ENCODE data around the gene CCDC170.
"Not testable (repeated sequence)": the region's sequence is repeated elsewhere in the genome, so short reads cannot be mapped to it uniquely, and the experiment has no call there.

The CCDC170 gene

DNA sequence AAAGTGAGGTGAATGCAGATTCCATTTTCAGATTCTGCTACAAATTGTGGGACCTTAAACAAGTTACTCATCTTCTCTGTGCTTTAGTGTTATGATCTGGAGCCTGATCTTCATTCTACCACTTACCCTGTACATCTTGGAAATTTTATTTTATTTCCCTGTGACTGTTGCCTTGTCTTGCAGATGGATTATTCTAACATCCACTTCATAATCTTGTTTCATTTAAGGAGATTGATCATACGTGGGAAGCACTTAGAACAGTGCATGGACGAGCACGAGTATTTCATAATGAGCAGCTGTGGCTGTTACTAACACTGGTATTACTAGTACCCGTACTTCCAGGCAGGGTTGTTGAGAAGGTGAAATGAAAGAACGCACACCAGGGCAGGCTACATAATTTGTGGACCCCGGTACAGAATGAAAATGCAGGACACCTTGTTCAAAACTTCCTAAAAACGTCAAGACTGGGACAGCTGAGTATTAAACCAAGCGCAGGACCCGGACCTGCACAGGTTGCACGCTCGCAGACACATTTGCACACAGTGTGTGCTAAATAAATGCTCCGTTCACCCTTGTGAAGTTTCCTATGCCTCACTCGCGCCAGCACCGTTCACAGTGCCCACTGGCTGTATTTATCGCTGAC lies 535 bp upstream of the CCDC170 start:
- no peak for DNase-seq (ENCODE audit: low read depth)
- peak overlapping the region; percentile 69 for H3K4me3 ChIP-seq (ENCODE audit: low read depth, low read length)

DNA sequence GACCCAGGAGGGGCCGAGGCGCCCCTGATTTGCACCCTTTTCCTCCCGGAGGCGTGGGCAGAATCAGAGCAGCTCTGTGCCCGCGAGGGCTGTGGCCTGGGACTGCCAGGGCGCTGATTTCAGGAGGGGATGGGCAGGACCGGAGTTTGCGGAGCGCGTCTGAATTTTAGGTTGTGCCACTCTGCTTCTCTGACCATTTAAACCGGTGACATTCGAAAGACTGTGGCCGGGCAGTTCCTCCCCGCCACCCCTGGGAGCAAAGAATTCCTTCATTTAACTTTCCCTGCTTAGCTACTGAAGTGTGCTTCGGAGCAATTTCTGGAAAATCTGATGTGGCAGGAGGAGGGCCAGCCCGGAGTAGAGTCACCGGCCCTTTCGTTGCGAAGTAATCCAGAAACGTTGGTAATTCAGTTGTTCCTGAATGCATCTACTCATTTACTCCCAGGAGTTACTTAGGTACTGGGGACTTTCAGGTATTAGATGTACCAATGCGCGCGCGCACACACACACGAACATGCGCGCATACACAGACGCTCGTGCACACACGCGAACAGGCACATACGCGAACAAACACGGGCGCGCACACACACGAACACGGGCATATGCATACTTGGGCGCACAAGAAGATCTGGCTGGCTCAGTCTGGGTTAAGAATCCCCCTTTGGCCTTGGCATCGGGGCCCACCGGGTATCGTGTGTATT lies 568 bp downstream of the CCDC170 start:
- DNase-seq (ENCODE audit: low read depth): no peak
- peak overlapping the region; percentile 69 for H3K4me3 ChIP-seq (ENCODE audit: low read depth, low read length)

DNA sequence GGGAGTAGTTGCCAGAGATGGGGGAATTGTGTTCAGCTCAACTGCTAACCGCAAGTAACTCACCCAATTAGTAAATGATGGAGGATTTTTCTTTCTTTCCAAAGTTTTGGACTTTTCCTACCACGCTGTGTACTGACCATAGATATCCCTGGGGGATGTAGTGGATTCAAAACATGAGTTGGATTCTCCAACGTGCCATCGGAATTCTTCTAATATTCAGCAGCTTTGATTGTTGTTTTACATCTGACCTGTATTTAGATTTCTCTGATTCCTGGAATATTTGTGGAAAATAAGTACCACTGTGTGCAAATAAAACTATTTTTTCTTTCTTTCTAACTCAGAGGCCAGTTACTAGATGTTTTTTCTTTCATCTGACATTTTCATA lies 1.1 kb downstream of the CCDC170 start:
- peak overlapping the region; percentile 69 for H3K4me3 ChIP-seq (ENCODE audit: low read depth, low read length)
- no peak for DNase-seq (ENCODE audit: low read depth)

DNA sequence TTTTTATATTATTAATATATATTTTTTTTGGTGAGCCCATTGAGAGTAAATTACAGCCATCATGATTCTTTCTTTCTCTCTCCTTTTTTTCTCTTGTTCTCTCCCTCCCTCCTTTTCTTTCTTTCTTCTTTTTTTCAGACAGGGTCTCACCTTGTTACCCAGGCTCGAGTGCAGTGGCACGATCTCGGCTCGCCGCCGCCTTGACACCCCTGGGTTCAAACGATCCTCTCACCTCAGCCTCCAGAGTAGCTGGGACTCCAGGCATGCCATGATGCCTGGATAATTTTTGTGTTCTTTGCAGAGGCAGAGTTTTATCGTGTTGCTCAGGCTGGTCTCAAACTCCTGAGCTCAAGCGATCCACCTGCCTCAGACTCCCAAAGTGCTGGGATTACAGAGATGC lies 1.6 kb downstream of the CCDC170 start:
- H3K4me3 ChIP-seq (ENCODE audit: low read depth, low read length): no peak overlapping the region
- no peak for DNase-seq (ENCODE audit: low read depth)

DNA sequence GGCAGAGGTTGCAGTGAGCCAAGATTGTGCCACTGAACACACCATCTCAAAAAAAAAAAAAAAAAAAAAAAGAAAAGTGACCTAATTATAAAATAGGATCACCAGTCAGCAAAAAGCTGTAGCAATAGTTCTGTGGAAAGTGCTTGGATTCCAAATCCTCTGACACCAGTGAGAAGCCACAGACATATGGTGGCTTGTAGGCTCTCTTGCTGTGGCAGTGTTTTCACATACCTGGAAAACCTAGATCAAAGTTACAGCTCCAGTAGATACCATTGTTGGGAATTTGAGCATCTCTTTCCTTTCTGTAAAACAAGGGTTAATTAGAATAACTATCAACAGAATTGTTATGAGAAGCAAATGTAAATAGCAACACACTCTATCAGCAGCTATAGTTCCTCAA lies 4.1 kb downstream of the CCDC170 start:
- no peak for DNase-seq (ENCODE audit: low read depth)

DNA sequence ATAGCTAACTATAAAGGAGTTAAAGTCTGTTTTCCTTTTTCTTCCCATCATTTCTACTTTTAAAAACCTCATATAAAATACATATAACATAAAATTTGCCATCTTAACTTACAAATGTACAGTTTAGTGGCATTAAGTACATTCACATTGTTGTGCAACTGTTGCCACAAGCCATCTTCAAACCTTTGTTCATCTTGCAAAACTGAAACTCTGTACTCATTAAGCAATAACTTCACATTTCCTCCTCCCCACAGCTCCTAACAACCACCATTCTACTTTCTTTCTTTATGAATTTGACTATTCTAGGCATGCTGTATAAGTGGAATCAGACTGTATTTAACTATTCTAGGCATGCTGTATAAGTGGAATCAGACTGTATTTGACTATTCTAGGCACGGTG lies 4.5 kb downstream of the CCDC170 start:
- no peak for DNase-seq (ENCODE audit: low read depth)
- no peak overlapping the region for H3K4me3 ChIP-seq (ENCODE audit: low read depth, low read length)

More for the DNA sequence above, 4.1 kb downstream of the CCDC170 start:
- no peak overlapping the region for H3K4me3 ChIP-seq (ENCODE audit: low read depth, low read length)

DNA sequence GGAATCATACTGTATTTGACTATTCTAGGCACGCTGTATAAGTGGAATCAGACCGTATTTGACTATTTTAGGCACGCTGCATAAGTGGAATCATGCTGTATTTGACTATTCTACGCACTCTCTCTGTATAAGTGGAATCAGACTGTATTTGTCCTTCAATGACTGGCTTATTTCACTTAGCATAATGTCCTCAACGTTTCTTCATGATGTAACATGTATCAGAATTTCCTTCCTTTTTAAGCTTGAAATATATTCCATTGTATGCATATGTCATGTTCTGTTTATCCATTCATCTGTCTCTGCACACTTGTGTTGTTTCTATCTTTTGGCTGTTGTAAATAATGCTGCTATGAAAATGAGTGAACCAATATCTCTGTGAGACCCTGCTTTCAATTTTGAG lies 5.7 kb downstream of the CCDC170 start:
- H3K4me3 ChIP-seq (ENCODE audit: low read depth, low read length): no peak overlapping the region
- DNase-seq (ENCODE audit: low read depth): no peak

DNA sequence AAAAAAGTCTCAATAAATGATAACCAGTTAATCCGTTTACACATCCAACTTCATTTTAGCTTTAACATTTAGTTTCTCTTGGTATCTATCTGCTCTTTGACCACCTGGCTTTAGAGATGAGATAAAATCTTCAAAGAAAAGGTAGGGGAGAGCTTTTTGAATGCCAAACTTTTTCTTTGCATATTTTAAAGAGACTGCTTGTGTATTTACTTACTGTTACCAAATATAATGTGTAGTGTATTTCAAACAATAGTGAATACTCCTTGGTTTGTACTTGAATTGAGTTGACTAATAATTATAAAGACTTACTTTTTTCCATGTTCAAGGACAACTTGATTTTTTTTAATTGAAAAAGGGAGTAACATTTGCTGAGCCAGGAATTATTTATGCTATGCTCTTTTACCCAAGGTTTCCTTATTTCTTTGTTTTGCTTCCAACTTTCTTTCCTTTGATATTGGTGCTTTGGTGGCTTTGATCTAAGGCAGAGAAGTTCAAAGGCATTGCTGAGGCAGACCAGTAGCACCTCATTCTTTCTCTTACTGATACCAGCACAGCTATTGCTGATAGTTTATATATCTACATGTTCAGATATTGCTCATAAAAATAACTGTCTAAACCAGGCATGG lies 7.8 kb downstream of the CCDC170 start:
- no peak overlapping the region for H3K4me3 ChIP-seq (ENCODE audit: low read depth, low read length)
- DNase-seq (ENCODE audit: low read depth): no peak

DNA sequence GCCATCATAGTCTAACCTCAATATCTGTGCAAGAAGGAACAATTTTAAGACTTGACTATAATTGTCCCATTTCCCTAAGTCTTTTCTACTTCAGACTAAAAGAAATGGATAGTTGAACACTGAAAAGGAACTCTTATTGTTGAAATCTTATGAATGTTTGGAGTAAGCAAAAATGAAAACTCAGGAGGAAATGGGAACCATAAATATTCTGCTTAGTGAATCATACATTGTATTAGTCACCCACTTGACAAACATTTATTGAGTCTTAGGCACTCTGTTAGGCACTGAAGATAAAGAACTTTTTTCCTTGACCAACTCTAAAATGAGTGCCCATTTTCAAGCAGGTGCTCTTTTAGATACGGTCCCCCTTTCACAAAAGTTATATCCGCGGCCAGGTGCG lies 8.7 kb downstream of the CCDC170 start:
- DNase-seq (ENCODE audit: low read depth): no peak
- H3K4me3 ChIP-seq (ENCODE audit: low read depth, low read length): no peak overlapping the region

DNA sequence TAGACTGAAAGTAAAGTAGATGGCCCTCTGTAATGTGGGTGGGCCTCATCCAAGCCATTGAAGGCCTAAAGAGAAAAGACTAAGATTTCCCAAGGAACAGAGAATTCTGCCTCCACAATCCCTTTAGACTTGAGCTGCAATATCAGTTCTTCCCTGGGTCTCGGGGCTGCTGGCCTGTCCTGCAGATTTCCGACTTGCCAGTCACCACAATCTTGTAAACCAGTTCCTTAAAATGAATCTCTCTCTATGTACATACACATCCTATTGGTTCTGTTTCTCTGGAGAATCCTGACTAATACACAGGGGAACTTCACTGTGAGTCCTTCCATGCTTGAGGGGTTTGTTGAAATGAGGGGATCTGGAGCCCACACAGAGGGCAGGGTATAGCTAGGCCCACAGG lies 12.9 kb downstream of the CCDC170 start:
- no peak overlapping the region for H3K4me3 ChIP-seq (ENCODE audit: low read depth, low read length)
- DNase-seq (ENCODE audit: low read depth): no peak

DNA sequence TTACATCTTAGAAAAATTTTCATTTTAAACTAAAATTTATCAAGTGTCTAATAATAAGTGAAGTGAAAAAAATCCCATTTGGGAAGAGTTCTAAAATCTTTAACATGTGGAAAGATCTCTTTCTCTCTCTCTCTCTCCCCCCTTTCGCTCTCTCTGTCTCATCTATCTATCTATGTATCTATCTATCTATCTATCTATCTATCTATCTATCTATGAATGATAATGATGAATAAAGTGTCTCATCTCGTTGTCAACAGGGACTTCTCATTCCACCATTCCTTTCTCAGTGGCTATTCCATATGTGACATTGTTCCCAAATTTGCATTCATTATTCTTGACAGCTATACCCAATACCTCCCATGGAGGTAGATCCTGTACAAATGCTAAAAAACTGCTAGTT lies 15.2 kb downstream of the CCDC170 start:
- no peak for DNase-seq (ENCODE audit: low read depth)
- H3K4me3 ChIP-seq (ENCODE audit: low read depth, low read length): no peak overlapping the region

DNA sequence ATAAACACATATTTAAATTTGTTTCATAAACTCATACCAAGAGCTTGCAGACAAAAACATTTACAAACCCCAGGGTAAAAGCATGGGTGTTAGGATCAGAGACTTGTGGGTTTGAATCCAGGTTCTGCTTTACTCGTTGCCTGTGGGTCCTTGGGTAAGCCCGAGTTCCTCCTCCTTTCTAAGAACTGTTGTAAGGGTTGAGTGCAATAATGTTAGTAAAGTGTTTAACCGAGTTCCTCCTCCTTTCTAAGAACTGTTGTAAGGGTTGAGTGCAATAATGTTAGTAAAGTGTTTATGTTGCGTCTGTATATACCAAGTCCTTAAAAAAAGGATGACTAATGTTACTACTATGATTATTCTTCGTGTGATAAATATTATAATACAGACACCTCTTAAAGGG lies 18.7 kb downstream of the CCDC170 start:
- no peak overlapping the region for H3K4me3 ChIP-seq (ENCODE audit: low read depth, low read length)
- DNase-seq (ENCODE audit: low read depth): no peak

DNA sequence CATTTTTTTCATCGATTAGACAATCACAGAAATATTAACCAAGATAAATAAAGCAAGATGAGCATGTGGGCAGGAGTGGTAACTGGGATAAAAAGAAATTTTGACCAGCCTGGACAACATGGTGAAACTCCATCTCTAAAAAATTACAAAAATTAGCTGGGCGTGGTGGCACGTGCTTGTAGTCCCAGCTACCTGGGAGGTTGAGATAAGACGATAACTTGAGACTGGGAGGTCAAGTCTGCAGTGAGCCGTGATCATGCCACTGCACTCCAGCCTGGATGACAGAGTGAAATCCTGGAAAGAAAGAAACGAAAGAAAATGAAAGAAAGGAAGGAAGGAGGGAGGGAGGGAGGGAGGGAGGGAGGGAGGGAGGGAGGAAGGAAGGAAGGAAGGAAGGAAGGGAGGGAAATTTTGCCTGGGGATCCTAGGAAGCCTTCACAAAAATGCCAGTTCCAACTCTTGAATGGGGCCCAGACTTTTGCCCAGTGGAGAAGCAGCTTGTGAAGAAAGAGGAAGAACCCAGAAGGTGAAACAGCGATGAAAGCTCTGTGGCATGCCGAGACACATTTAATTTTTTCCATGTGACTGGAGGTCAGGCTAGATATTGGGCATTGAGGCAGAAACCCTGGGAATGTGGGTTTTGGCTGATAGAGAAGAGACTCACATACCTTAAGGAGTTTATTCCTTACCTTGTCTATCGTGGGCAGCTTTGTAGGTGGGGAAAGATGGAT lies 20.3 kb downstream of the CCDC170 start:
- DNase-seq (ENCODE audit: low read depth): no peak
- no peak overlapping the region for H3K4me3 ChIP-seq (ENCODE audit: low read depth, low read length)

DNA sequence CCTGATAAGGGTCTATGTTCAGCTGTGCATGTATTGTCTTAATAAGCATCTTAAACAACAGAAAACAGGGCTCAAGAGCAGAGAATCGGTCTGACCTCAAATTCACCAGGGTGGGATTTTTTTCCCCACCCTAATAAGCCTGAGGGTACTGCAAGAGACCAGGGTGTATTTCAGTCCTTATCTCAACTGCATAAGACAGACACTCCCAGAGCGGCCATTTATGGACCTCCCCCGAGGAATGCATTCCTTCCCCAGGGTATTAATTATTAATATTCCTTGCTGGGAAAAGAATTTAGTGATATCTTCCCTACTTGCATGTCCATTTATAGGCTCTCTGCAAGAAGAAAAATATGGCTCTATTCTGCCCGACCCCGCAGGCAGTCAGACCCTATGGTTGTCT lies 25.2 kb downstream of the CCDC170 start:
- not testable (repeated sequence) for DNase-seq (ENCODE audit: low read depth); H3K4me3 ChIP-seq (ENCODE audit: low read depth, low read length)

DNA sequence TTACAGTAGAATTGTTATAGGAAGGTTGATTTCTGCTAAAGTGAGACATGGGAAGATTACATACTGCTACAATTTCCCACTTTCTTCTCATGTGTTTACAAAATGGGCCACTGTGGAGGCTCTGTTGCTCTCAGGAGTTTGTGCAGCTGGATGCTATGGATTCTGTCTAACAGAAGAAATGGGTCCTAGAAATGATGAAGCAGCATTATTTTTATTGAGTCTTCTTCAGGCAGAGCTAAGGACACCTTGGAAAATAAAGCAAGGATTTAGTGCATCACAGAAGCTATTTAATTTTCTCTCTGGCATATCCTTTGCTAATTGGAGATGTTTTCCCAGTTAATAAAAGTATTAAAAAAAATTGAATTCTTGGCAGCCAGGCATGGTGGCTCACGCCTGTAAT lies 29.2 kb downstream of the CCDC170 start:
- DNase-seq (ENCODE audit: low read depth): no peak

DNA sequence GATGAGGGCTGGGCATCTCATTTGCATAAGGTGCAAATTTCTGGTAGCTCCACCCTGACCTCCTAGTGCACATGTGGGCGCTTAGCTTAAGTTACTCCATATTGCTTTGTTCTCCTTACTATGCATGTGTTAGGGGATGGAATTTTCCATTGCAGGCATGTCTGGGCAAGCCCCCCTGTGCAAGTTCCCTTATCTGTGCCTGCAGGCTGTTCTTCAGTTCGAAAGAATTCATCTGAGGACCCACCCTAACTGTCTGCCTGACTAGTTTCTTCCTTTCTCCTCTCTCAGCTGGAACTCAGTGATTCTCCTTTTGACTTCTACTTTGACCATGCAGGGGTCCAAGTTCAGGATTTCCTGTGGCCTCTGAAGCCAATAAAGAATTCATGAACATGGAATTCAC lies 30.2 kb downstream of the CCDC170 start:
- no peak overlapping the region for H3K4me3 ChIP-seq (ENCODE audit: low read depth, low read length)
- no peak for DNase-seq (ENCODE audit: low read depth)

More for the DNA sequence above, 29.2 kb downstream of the CCDC170 start:
- no peak overlapping the region for H3K4me3 ChIP-seq (ENCODE audit: low read depth, low read length)

DNA sequence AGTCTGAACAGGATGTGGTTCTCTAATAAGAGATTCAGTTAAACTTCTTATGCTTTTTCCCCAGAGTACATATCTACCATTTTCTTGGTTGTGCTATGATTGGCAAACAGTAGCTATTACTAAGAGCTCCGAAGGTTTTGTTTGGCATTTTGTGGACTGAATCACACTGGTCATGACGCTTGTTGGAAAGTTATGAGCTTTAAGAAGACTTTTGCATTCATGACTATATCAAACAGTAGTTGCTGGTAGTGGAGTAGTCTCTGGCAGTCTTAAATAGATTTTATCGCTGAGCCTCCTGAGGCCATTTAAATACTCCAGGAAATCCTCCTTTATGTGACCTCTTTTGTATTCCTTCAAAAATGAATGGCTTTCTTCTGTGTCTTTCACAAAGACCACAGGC lies 40.8 kb downstream of the CCDC170 start:
- no peak overlapping the region for H3K4me3 ChIP-seq (ENCODE audit: low read depth, low read length)
- peak; percentile 26 for DNase-seq (ENCODE audit: low read depth)

DNA sequence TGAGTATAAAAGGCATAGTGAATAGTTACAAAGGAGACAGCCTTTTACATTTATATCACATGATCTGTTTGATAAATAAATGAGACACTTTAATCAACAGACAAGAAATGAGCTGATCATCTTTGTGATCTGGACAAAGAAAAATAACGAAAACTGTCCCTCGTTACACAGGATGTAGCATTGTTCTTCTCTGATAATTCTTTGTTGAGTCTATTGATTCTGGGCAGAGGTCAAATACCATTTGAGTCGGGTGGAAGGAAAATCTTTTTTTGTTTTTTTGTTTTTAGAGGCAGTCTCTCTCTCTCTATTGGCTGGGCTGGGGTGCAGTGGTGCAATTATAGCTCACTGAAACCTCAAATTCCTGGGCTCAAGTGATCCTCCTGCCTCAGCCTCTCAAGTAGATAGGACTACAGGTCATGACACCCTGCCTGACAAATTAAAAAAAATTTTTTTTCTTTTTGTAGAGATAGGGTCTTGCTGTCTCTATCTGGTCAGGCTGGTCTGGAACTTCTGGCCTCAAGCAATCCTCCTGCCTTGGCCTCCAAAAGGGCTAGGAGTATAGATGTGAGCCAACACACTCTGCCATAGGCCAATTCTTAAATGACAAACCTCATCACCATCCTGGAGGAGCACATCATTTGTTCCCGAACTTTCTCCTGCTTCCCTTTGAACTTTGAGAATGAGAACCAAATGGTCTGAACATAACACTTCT lies 41.8 kb downstream of the CCDC170 start:
- H3K4me3 ChIP-seq (ENCODE audit: low read depth, low read length): no peak overlapping the region
- DNase-seq (ENCODE audit: low read depth): no peak

DNA sequence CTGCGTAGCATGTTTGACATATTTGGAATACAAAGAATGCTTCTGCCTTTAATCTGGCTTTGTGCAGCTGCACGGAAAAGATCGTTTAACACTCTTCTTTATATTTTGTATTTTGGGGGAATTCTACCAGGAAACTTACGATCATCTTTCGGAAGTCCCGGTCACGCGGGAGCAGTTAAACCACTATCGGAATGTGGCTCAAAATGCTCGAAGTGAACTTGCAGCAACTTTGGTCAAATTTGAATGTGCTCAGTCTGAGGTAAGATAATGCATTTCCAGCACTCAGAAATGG lies 42.3 kb downstream of the CCDC170 start:
- DNase-seq (ENCODE audit: low read depth): peak; percentile 4
- H3K4me3 ChIP-seq (ENCODE audit: low read depth, low read length): no peak overlapping the region

DNA sequence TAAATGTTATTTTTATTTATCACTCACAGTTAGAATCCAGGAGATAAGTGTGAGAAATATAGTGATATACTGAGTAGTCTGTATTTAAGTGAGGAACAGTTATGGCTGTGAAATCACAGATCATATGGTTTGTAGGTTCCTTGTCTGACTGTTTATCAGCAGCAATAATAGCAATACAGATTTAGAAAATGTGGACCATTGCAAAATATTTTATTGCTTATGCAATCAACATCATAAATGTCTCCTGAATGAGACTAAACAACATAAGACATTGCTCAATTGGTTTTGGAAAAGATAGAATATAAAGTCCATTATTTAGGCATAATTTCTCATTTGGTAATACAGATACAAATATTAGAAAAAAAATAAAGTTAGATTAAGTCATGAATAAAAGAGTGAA lies 43.7 kb downstream of the CCDC170 start:
- no peak for DNase-seq (ENCODE audit: low read depth)
- no peak overlapping the region for H3K4me3 ChIP-seq (ENCODE audit: low read depth, low read length)

Measured in skeletal muscle cell (primary cell).